MCF 10A (cell line): ENCODE measurements around the gene VSTM2B. TPM values are rescaled to one million over a fixed set of nuclear protein-coding genes. Genes with fewer than 3 reads are reported as not detected.
"Not testable (repeated sequence)": the region's sequence is repeated elsewhere in the genome, so short reads cannot be mapped to it uniquely, and the experiment has no call there.

Source experiments
- BruUV-seq: library from RNA; stranded (reverse); fragments of 400-500 nt; replicated peaks from 2 replicates; lab custom pipeline; 2021; lab: Mats Ljungman, UMichigan
- CTCF ChIA-PET: fragments of 300-600 bp; sonication (Branson Sonifier 250); formaldehyde crosslinking; extraction: SDS; loops from one replicate; lab custom pipeline; 2021; ENCODE audit warnings: antibody characterized with exemption, inconsistent platforms; lab: Yijun Ruan, JAX
- POLR2A ChIA-PET: fragments of 300-600, 350-650 bp; sonication (Branson Sonifier 250); formaldehyde crosslinking; extraction: SDS; loops from one replicate; lab custom pipeline; 2020; ENCODE audit warnings: antibody characterized with exemption, inconsistent platforms; lab: Yijun Ruan, JAX
- DNase-seq: peaks from one replicate; pipeline ENCODE4 v3.0.0-alpha.2; 2018; ENCODE audit not compliant: unreplicated experiment
- H3K27ac Mint-ChIP-seq: one replicate; pipeline ENCODE4 v1.8.0; 2022; ENCODE audit warnings: mild to moderate bottlenecking, low read depth, mixed read lengths; ENCODE audit not compliant: unreplicated experiment
- H3K27me3 Mint-ChIP-seq: one replicate; pipeline ENCODE4 v1.8.0; 2022; ENCODE audit warnings: mixed read lengths; ENCODE audit not compliant: insufficient read depth, unreplicated experiment
- H3K36me3 Mint-ChIP-seq: one replicate; pipeline ENCODE4 v1.8.0; 2022; ENCODE audit warnings: mild to moderate bottlenecking, moderate library complexity, mixed read lengths; ENCODE audit not compliant: insufficient read depth, unreplicated experiment
- H3K4me1 Mint-ChIP-seq: one replicate; pipeline ENCODE4 v1.8.0; 2022; ENCODE audit warnings: mixed read lengths; ENCODE audit not compliant: insufficient read depth, unreplicated experiment
- H3K4me3 Mint-ChIP-seq: one replicate; pipeline ENCODE4 v1.8.0; 2022; ENCODE audit warnings: mild to moderate bottlenecking, moderate library complexity, mixed read lengths; ENCODE audit not compliant: unreplicated experiment
- H3K9me3 Mint-ChIP-seq: one replicate; pipeline ENCODE4 v1.8.0; 2022; ENCODE audit warnings: mixed read lengths; ENCODE audit not compliant: unreplicated experiment
- intact Hi-C: fragments of 100-400 bp; cut with micrococcal nuclease; formaldehyde crosslinking; loops from 2 replicates; pipeline ENCODE4 v1.14.1; 2022
- total RNA-seq: library from RNA; stranded (reverse); gene quantifications from 2 replicates; pipeline ENCODE4 v1.2.3, GENCODE V29; 2022
- TF ChIP-seq, protein P1 (sequence below): fragments of 200-600 bp; IDR thresholded peaks from one replicate; pipeline ENCODE4 v1.8.0; 2022; ENCODE audit warnings: antibody characterized with exemption, mild to moderate bottlenecking; ENCODE audit not compliant: unreplicated experiment

Gene VSTM2B
- total RNA-seq, 1 experiment from 2014 or later = not detected

DNA sequence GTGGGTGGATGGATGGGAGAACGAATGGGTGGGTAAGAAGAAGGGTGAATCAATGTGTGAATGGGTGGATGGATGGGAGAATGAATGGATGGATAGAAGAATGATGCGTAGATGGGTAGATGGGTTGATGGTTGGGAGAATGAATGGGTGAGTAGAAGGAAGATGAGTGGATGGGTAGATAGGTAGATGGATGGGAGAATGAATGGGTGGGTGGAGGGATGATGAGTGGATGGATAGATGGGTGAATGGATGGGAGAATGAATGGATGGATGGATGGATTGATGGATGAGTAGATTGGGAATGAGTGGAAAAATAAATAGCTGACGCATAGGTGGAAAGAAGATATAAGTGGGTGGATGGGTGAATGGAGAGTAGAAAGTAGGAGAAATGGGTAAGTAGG, 16.5 kb downstream of the VSTM2B start:
- Mint-ChIP-seq H3K36me3 (no peaks in the 10 kb centered on the region), H3K27ac (no peak overlapping the region), H3K9me3 (peaks cover 7% of the 10 kb centered on the region), H3K4me1 (no peaks in the 10 kb centered on the region), H3K27me3 (no peaks in the 10 kb centered on the region), H3K4me3 (no peak overlapping the region)
- DNase-seq = no peak
- intact Hi-C loops = no loop called here
- TF ChIP-seq, protein P1, sequence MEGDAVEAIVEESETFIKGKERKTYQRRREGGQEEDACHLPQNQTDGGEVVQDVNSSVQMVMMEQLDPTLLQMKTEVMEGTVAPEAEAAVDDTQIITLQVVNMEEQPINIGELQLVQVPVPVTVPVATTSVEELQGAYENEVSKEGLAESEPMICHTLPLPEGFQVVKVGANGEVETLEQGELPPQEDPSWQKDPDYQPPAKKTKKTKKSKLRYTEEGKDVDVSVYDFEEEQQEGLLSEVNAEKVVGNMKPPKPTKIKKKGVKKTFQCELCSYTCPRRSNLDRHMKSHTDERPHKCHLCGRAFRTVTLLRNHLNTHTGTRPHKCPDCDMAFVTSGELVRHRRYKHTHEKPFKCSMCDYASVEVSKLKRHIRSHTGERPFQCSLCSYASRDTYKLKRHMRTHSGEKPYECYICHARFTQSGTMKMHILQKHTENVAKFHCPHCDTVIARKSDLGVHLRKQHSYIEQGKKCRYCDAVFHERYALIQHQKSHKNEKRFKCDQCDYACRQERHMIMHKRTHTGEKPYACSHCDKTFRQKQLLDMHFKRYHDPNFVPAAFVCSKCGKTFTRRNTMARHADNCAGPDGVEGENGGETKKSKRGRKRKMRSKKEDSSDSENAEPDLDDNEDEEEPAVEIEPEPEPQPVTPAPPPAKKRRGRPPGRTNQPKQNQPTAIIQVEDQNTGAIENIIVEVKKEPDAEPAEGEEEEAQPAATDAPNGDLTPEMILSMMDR = no peak
- ChIA-PET POLR2A (no interaction called here), CTCF (no interaction called here)
- no TSS peak for BruUV-seq

DNA sequence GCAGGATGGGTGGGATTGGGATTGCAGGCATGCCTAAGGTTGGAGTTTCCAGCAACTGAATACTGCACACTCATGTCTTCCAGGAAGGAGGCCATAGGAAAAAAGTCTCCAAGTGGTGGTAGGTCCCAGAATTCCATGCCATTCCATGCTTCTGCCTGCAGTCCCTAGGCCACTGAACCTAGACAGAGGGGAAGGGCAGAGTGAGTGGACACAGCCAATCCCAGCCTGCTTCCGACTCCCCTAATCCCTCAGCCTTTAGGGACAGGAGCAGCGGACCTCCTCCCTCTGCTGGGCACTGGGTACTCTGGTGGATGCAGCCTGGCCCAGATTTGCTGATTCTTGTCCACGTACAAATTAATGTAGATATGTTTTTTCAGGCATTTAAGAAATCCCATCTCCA, 17.0 kb downstream of the VSTM2B start:
- DNase-seq = no peak
- H3K4me3 Mint-ChIP-seq = no peak overlapping the region
- POLR2A ChIA-PET = interaction anchor here (0.6 kb wide), 1 partner anchor 107 kb away, joined by 3 read pairs; no protein-coding TSS in a partner anchor

DNA sequence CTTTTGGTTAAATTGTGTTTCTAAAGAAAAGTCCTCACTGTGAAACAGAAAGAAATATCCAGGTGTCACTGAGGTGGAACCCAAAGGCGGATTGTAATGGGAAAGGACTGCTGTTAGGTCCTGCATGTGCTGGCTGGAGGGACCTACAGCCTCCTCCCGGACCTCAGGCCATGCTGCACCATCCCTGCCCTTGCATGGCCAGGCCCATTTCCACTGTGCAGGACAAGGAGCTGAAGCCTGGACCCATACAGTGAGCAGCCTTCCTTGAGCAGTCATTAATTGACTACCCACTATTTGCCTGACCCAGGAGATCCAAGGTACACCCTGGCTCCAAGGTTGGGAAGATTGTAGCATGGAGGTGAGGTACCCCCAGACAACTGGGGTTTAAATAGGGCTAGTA, 17.6 kb downstream of the VSTM2B start:
- DNase-seq = no peak
- ChIA-PET POLR2A (interaction anchor here (0.6 kb wide), 1 partner anchor 108 kb away, joined by 3 read pairs; no protein-coding TSS in a partner anchor), CTCF (no interaction called here)
- BruUV-seq = no TSS peak
- Mint-ChIP-seq H3K4me1 (no peaks in the 10 kb centered on the region), H3K27ac (no peak overlapping the region), H3K9me3 (peaks cover 12% of the 10 kb centered on the region), H3K27me3 (no peaks in the 10 kb centered on the region), H3K36me3 (no peaks in the 10 kb centered on the region), H3K4me3 (no peak overlapping the region)
- TF ChIP-seq, protein P1 = no peak
- intact Hi-C loops = no loop called here

More for the DNA sequence above, 17.0 kb downstream of the VSTM2B start:
- Mint-ChIP-seq H3K27ac (no peak overlapping the region), H3K9me3 (peaks cover 12% of the 10 kb centered on the region), H3K4me1 (no peaks in the 10 kb centered on the region), H3K36me3 (no peaks in the 10 kb centered on the region), H3K27me3 (no peaks in the 10 kb centered on the region)
- CTCF ChIA-PET = no interaction called here
- TF ChIP-seq, protein P1 = no peak
- no TSS peak for BruUV-seq
- intact Hi-C loops = no loop called here

DNA sequence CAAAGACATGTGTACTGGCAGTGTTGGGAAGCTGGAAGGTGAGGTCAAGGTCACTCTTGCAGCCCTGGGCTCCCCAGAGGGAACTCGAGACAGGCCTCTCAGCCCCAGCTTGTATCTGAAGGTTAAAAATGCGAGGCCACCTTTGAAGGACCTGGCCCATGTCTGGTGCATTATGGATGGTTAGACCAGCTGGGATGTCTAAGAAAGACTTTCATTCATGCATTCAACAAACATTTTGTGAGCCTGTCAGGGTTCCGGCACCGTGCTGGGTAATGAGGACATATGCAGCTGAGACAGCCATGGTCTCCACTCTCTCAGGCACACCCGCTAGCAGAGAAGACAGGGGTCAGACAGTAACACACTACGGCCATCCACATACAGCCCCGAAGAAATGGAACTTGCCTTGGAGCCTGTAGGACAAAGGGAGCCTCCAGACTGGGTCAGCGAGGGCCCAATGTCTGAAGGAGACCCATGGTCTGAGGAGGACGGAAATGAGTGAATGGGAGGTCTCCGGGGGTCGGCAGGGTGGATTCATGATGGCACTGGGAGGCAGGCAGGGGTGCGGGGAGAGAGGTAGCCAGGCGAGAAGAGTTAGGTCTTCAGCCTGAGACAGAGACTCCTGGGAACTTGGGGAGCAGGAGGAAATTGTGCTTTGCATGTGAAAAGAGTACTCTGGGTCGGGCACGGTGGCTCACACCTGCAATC, 19.0 kb downstream of the VSTM2B start:
- Mint-ChIP-seq H3K9me3 (peaks cover 12% of the 10 kb centered on the region), H3K27ac (no peak overlapping the region), H3K27me3 (no peaks in the 10 kb centered on the region), H3K4me1 (no peaks in the 10 kb centered on the region), H3K36me3 (no peaks in the 10 kb centered on the region), H3K4me3 (no peak overlapping the region)
- CTCF ChIA-PET = interaction anchor here (0.6 kb wide), 1 partner anchor 494 kb away, joined by 3 read pairs; no protein-coding TSS in a partner anchor
- BruUV-seq = no TSS peak
- POLR2A ChIA-PET = no interaction called here
- DNase-seq = no peak
- TF ChIP-seq, protein P1 = no peak
- intact Hi-C loops = no loop called here

DNA sequence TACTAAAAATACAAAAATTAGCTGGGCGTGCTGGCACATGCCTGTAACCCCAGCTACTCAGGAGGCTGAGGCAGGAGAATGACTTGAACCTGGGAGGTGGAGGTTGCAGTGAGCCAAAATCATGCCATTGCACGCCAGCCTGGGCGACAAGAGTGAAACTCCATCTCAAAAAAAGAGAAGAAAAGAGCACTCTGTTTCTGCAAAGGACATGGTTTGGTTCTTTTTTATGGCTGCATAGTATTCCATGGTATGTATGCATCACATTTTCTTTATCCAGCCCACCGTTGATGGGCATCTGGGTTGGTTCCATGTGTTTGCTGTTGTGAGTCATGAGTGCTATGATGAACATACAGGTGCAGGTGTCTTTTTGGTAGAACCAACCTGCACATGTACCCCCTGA, 19.7 kb downstream of the VSTM2B start:
- CTCF ChIA-PET = interaction anchor here (0.6 kb wide), 1 partner anchor 495 kb away, joined by 3 read pairs; no protein-coding TSS in a partner anchor
- BruUV-seq, POLR2A ChIA-PET, H3K27ac Mint-ChIP-seq, H3K4me3 Mint-ChIP-seq, DNase-seq, H3K27me3 Mint-ChIP-seq, H3K36me3 Mint-ChIP-seq, intact Hi-C loops, H3K4me1 Mint-ChIP-seq: not testable (repeated sequence)
- peaks cover 12% of the 10 kb centered on the region for H3K9me3 Mint-ChIP-seq
